Germinal center (tissue), 1 donor: Measurements from ENCODE around the gene TRIM31.

Experiments used
- DNase-seq: peaks from one replicate; pipeline ENCODE4 v3.0.0; 2012; ENCODE audit warnings: mixed read lengths, low spot score

TRIM31 gene

GRCh38 chr6:30075790-30076732 is 36.8 kb downstream of the TRIM31 start:
- DNase-seq = no peak

DNA sequence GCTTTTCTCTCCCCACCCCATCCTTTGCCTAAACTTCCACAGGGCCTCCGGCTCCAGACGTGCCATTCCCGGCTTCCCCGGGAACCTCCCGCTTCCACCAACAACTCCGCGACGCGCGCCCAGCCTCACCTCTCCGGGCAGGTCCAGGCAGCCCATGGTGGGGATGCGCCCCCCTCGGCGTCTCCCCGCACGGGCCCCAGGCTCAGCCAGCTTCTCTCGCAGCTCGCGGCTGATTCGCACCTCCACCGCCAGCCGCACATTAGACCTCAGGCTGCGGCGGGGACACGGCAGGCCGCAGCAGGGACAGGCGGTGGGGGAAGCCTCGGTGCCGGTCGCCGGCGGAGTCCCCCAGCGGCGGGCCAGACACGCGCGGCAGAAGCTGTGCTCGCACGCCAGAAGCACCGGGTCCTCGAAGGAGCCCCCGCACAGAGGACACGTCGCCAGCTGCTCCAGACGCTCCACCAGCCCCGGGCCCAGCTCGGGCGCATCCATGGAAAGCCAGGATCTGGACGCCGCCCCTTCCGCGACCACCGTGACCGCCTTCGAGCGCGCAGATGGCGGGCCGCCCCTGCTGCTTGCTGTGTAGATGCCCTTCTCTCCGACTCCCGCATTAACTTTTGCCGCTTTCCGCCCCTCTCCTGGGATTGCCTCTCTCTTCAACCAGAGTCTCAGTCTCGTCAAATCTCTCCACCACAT is 37.6 kb downstream of the TRIM31 start, which contains the start of gene RNF39:
TSS of gene RNF39 (minus strand) at position 676 of the 696 bp plus-strand sequence. CDS start at position 492, 184 bp downstream.
- DNase-seq = no peak

- no peak for DNase-seq
These were observed 38.4 kb downstream of the TRIM31 start for GRCh38 chr6:30074331-30075093.

DNA sequence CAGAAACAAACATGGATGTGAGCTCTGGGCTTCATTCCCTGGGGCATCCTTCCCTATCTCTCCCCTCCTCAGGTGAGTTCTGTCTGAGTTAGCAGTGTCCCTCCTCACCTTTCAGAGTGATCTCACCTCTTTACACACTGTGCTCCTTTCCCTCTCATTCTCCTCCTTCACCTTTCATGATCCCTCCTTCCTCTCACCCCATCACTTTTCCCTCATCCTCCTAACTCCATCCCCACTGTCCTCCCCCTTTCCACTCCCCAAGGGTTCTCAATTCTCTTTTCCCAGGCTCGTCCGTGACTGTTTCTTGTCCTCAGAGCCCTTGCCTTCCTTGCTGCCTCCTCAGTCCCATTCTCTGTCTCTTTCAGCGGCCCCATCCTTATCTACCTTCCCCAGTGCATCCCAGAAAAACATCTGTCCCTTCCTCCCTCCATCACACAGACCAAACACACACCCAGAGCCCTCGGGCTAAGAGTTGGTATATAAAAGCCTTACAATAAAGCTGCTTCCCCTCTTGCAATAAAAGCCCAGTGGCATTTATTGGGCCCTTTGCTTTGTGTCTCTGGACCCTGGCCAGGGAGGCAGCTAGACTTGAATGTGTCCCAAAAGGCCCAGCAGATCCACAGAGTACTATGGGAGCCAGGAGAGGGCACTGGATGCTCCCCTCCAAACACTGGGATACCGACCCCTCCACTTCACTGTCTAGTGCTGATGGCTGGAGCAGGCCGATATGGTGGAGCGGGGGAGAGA is 39.2 kb downstream of the TRIM31 start:
- DNase-seq = no peak

- no peak for DNase-seq
These were observed 41.0 kb downstream of the TRIM31 start for GRCh38 chr6:30071858-30072257.

DNA sequence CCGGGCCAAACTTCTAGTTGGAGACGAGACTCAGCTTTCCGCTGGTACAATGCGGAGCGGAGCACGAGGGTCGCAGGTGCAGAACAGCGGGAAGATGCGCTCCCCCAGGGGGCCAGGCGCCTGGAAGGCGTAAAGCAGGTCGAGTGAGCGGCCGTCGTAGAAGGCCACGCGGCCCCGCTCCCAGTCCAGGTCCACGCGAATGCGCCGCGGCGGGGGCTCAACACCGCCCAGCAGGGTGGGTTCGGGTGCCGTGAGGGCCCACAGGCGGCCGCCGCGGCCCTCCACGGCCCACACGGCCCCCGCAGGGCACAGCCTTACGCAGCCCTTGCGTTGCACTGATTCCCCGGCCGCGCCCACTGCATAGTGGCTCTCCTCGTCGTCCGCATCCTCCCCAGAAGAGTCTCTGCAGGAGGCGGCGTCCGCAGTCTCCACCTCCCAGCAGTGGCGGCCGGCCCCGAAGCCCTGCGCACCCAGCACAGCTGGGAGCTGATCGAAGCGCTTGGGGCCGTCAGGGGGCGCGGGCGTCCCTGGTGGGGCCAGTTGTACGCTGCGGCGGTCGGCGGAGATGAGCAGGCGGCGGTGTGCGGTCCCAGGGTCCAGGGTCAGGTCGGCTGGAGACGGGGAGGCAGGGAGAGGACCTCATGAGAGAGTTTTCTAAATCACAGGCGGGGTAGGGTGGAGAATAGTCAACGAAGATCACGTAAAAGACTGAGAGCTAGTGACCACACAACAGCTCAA is 41.6 kb downstream of the TRIM31 start:
- DNase-seq = no peak

DNA sequence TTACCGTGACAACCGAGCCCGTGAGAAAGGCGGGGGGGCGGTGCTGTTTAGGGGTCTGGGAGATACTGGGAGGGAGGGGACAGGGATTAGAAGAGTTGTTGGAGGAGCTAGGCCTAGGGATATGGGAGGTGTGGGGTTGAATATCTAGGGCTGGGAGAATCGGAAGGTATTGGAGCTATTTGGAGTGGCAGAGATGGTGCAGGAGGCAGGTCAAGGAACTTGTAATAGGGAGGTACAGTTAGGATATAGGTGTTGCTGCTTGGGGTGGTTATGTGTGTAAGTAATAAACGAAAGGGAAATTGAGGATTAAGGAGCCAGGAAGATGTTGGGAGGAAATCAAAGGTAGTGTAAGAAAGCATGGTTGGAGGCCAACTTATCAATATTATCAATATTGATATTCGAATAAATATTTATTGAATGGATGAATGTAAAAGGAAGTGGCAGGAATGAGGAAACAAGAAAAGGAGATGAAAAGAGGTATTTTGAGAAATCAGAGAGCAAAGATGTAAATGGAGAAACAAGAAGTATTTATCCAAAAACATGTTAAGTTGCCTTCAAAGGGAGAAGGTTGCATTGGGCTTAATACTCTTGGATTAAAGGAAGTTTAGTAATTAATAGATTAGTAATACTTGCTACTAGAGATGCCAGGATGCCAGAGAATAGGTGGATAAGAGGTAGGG is 45.3 kb downstream of the TRIM31 start:
- no peak for DNase-seq

DNA sequence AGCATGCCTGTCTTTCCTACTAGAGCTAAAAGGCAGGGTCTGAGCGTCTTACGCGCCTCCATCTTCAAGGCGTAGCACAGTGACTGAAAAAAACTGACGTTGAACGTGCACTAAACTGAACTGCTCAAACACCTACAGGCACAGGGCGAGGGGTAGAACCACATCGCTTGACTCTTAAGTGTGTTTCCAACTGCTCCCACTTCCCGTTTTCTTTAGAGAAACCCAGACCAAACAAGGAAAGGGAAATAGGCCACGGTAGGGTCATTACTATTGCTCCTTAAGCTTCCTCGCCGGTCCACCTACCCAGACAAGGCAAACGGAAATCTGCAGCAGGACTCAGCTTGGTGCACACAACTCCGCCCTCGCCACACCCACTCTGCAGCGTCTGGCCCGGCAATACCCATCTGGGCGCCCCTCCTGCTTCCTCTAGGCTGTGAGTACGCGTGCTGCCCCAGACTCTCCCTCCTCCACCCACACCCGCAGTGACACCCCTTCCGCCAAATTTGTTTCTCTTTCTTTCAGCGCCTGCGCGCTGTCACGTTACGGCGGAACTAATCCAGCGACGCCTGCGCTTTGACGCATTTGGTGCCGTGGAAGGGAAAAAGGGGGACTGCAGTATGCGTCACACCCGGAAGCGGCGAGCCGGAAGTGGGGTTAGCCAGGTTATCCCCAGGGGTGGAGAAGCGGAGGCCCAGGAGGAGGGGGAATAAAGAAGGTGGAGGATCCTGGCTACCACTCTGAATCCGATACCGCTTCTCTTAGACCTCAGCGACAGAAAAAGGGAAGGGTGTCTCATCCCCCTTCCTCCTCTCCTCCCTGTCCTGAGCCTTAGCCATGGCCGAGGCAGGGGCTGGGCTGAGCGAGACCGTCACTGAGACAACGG is 46.1 kb downstream of the TRIM31 start, which contains the start of gene PPP1R11:
TSS of gene PPP1R11 (plus strand) at position 622 of the 883 bp plus-strand sequence. CDS start at position 835, 213 bp downstream.
- peak; percentile 95 for DNase-seq

GRCh38 chr6:30066082-30066481 is 46.8 kb downstream of the TRIM31 start:
- DNase-seq = no peak

DNA sequence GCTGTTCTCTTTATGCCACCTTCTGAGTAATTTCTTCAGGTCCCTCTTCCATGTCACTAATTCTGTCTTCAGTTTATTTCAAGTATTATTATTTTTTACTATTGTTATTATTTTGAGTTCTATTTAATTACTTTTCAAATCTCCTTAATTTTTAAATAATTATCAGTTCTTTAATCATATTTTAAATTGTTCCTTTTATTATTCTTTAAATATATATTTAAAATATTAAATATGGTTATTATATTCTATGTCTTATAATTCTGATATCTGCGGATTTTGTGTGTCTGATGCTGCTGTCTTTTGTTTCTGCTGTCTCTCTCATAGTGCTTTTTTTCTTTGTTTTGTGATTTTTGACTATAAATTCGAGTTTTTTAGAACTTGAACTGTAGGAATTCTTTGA is 49.6 kb downstream of the TRIM31 start:
- DNase-seq = no peak

GRCh38 chr6:30062471-30063178 is 50.3 kb downstream of the TRIM31 start:
- DNase-seq = no peak

DNA sequence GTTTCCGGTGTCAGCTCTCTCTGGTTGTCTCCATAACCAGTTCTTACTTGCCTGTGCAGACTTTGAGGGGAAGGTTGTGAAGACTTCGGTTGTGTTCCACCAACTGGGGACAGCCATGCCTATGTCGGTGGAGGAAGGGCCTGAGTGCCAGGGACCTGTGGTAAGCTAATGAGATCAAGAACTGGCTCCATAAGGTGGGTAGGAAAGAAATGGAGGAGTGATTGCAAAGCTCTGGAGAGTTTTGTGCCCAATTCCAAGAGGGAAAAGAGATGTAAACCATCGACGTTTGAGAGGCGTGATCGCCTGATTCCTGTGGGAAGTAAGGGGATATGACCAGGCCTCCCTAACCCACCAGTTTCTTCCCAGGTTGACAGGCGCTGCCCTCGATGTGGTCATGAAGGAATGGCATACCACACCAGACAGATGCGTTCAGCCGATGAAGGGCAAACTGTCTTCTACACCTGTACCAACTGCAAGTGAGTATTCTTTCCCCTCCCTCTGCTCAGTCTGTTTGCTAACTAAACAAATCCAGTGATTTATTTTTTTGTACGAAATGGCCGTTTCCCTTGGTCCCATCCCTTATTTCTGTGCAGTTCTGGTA is 50.9 kb downstream of the TRIM31 start:
- DNase-seq = no peak

- peak; percentile 93 for DNase-seq
These were observed 51.6 kb downstream of the TRIM31 start, which contains the start of gene POLR1H for GRCh38 chr6:30061092-30061857. Gene POLR1H (plus strand): TSS chr6:30061265. CDS start chr6:30061525, 260 bp downstream.

- peak; percentile 68 for DNase-seq
These were observed 52.2 kb downstream of the TRIM31 start for GRCh38 chr6:30060606-30061091.

DNA sequence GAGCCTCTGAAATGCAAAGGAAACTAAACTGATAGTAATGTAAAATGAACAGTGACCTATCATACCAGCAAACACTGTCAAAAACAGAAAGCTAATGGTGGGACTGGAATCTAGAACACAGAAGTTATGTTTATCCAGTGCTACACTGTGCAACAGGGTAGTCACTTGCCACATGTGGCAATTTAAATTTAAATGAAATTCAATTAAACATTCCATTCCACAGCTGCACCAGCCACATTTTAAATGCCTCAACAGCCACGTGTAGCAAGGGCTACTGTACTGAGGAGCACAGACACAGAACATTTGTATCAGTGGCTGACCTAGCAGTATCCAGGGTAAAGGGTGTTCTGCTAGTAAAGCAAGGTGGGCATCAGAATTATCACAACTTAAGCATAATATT is 57.4 kb downstream of the TRIM31 start:
- no peak for DNase-seq

DNA sequence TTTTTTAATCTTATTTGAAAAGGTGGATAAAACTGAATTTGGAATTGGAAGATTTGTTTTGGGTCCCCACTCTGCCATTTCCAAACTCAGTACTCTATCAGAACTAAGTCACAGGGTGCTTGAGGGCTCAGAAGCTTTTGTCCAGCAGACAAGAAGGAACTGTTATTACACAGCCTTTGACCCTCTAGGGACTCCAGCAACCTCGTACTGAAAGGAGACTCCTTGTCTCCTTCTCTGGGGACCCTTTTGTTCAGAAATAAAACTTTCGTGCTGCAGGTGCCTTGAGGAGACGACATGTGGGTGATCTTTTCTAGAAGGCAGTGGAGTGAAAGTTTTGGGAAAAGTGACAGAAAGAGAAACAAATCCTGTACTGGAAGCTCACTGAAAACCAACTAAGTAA is 59.2 kb downstream of the TRIM31 start:
- no peak for DNase-seq
